ENCODE data around the gene TCF3.
A peak's percentile ranks its signal among the peaks of the same experiment; 100 is the strongest.

TCF3 gene

DNA sequence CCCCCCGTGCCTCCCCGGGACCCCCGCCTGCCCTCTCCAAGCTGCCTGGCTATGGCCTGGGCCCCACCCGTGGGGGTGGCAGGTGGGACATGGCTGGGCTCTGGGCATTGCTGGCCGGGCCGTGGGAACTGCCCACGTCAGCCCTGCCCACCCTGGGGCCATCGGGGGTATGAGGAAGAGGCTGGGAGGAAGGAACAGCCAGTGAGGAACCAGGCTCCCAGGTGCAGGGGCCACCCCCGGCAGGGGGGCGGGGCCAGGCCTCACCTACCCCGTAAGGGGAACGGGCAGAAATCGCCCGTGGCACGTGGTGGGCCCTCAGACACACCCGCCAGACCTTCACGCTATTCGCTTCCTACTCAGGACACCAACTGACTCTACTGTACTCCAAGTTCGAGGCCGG is 22.4 kb downstream of the TCF3 start:
- in situ Hi-C loops (cut with MboI; ENCODE audit: low pct_unique_long_range_greater_than_20kb, low sequenced_read_pairs, unreplicated experiment), result no loop called here
- TF ChIP-seq, protein P1, sequence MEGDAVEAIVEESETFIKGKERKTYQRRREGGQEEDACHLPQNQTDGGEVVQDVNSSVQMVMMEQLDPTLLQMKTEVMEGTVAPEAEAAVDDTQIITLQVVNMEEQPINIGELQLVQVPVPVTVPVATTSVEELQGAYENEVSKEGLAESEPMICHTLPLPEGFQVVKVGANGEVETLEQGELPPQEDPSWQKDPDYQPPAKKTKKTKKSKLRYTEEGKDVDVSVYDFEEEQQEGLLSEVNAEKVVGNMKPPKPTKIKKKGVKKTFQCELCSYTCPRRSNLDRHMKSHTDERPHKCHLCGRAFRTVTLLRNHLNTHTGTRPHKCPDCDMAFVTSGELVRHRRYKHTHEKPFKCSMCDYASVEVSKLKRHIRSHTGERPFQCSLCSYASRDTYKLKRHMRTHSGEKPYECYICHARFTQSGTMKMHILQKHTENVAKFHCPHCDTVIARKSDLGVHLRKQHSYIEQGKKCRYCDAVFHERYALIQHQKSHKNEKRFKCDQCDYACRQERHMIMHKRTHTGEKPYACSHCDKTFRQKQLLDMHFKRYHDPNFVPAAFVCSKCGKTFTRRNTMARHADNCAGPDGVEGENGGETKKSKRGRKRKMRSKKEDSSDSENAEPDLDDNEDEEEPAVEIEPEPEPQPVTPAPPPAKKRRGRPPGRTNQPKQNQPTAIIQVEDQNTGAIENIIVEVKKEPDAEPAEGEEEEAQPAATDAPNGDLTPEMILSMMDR (IDR thresholded peaks at IDR 0.05; ENCODE audit: extremely low read depth, insufficient read depth, missing control alignments), result no peak
- no peak for DNase-seq (ENCODE audit: low spot score)

DNA sequence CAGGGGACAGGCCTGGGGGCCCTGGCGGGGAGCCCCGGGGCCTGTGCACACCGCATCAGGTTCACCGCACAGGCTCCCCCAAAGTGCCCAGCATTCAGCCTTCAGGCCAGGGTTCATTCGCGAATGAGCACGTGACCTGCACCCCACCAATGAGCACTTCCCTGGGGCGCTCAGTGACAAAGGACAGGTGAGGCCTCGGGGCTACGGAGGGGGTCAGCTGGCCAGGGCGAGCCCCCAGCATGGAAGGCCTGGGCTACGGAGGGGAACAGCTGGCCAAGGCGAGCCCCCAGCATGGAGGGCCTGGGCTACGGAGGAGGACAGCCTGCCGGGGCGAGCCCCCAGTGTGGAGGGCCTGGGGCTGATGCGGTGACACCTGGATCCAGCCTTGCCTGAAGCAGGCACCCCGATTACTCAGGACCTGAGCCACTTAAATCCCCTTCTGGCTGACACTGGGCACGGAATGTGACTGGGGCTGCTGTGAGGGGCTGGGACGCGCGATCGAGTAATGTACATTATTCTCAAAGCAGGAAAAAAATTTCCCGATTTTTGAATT is 23.1 kb downstream of the TCF3 start:
- DNase-seq (ENCODE audit: low spot score), result no peak
- in situ Hi-C loops (cut with MboI; ENCODE audit: low pct_unique_long_range_greater_than_20kb, low sequenced_read_pairs, unreplicated experiment), result no loop called here
- TF ChIP-seq, protein P1 (IDR thresholded peaks at IDR 0.05; ENCODE audit: extremely low read depth, insufficient read depth, missing control alignments), result no peak

DNA sequence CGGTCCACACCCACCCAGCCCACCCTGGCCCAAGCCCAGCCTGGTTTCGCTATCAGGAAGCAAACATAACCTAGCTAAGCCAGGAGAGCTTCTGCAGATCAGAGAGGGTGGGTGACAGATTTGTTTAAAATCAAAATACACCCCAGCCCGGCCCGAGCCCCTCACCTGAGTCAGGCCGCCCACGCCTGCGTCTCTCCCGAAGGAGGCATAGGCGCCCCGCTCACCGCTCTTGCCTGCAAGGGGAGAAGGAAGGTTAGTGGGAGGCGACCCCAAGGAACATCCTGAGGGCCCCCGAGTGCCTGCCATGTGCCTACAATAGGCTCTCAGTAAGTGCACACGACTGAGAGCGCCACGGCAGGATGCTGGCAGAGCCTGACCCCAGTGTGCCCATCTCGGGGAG is 25.2 kb downstream of the TCF3 start:
- TF ChIP-seq, protein P1 (IDR thresholded peaks at IDR 0.05; ENCODE audit: extremely low read depth, insufficient read depth, missing control alignments), result no peak
- in situ Hi-C loops (cut with MboI; ENCODE audit: low pct_unique_long_range_greater_than_20kb, low sequenced_read_pairs, unreplicated experiment), result no loop called here
- DNase-seq (ENCODE audit: low spot score), result no peak

DNA sequence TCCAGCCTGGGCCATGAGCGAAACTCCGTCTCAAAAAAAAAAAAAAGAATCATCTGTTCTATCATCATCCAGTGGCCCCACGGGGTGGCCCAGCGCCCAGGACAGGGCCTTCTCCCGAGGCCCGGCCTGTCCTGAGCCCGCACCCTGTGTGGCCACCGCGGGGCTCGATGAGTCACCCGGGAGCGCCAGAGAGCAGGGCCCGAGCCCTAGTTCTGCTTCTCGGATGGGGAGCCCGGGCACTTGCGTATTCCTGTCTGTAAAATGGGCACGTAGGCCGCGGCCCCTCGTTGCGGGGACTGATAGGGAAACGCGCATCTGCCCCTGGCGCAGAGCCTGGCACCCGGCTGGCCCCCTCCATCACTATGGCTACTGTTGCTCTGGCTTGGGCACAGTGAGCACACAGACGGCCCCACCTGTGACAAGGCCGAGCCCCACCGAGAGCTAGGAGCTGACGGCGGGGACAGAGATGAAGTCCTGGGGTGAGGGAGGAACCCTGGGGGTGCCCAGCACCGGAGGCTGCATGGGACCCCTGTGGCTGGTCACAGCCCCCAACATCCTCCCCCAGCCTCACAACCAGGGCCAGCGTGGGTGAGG is 25.9 kb downstream of the TCF3 start:
- in situ Hi-C loops (cut with MboI; ENCODE audit: low pct_unique_long_range_greater_than_20kb, low sequenced_read_pairs, unreplicated experiment), result no loop called here
- DNase-seq (ENCODE audit: low spot score), result no peak
- TF ChIP-seq, protein P1 (IDR thresholded peaks at IDR 0.05; ENCODE audit: extremely low read depth, insufficient read depth, missing control alignments), result no peak

DNA sequence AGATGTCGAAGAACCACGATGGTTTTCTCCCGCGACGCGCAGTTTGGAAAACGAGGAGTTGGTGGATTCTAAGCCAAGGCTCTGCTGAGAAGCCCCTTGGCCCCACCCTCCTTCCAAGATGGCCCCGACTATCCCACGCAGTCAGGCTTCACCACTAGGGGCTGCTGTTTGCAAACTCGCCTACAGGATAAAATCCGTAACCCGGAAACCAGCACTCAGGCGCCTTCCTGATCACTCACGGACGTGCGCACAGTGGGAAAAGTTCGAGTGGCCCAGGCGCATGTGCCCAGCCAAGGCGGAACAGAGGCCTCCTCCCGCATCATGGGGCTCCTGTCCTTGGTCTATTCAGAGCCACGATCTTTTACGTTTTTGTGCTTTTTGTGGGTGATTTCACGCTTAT is 28.0 kb downstream of the TCF3 start:
- TF ChIP-seq, protein P1 (IDR thresholded peaks at IDR 0.05; ENCODE audit: extremely low read depth, insufficient read depth, missing control alignments), result peak; percentile 78
- no peak for DNase-seq (ENCODE audit: low spot score)
- in situ Hi-C loops (cut with MboI; ENCODE audit: low pct_unique_long_range_greater_than_20kb, low sequenced_read_pairs, unreplicated experiment), result no loop called here

DNA sequence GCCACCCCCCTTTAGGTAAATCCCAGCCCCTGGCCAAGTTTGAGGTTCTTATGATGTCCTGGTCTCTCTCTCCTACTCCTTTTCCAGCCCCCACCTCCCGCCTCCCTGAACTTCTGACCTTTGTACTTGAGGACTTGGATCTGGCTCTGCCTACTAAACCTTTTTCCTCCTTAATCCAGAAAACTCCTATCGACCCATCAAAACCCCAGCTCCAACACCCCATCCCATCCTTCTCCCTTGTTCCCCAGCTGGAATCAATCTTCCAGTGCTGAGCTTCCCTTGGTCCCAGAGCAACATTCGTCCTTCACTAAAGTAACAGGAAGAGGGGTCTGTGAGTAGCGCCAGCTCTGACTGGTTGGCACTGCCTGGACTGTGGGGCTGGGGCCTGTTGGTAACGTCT is 29.9 kb downstream of the TCF3 start:
- in situ Hi-C loops (cut with MboI; ENCODE audit: low pct_unique_long_range_greater_than_20kb, low sequenced_read_pairs, unreplicated experiment), result no loop called here
- no peak for DNase-seq (ENCODE audit: low spot score)
- TF ChIP-seq, protein P1 (IDR thresholded peaks at IDR 0.05; ENCODE audit: extremely low read depth, insufficient read depth, missing control alignments), result no peak
